Measurements from ENCODE around the gene RGPD3. TPM values are rescaled to one million over a fixed set of nuclear protein-coding genes. Genes with fewer than 3 reads are reported as not detected.
"Not testable (repeated sequence)": the region's sequence is repeated elsewhere in the genome, so short reads cannot be mapped to it uniquely, and the experiment has no call there.

The RGPD3 gene
- total RNA-seq = 1 to 10 TPM in 2 of 6 donors, under 1 TPM in 4; 0.13 to 2.1 (median 0.73) TPM

DNA sequence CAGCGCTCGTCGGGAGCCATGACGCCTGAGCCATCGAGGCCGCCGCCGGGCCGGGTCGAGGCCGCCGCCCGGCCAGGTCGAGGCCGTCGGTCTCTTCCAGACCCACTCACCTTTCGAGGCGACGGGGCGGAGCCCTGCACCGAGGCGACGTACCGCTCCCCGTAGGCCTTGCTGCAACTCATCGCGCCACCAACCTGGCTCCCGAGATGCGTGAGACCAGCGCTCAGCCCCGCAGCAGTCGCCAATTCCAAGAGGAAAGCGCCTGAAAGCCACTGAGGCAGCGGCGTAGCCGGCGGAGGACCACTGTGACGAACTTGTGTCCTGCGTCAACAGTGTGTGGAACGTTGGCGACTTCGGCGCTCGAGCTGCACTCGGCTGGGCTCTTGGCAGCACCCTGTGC is at the start of gene RGPD3:
Gene RGPD3, minus strand, starts transcription at position 307 of the 400 bp plus-strand sequence. Its CDS starts 125 bp downstream, at position 182.
- H3K27me3 ChIP-seq; ATAC-seq (ENCODE audit: low FRiP score in 2 of 2); H3K4me3 ChIP-seq; H3K4me1 ChIP-seq; H3K36me3 ChIP-seq; H3K27ac ChIP-seq; H3K9me3 ChIP-seq: not testable (repeated sequence)
- peak in 1 of 2 donors; percentile 82 for DNase-seq
- 95 to 97% methylated on average over 12 to 44 of the region's 45 CpGs for WGBS, 2 donors

DNA sequence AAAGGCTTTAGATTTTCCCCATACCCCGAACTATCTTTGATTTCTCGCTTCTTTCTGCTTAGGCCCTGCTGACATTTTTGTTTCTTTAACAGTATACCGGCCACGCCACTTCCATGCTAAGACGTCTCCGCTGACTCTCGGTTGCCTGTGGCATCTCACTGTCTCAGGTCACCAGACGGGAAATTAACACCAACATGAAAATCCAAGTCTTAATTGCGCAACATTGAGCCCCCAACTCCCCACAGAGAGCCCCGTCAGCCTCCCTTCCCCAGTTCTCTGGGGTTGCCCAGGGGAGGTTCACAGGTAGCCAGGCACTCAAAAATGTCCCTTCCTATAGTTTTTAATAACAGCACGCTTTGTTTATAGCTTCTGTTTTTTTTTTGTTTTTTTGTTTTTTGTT is 49.1 kb upstream of the RGPD3 start:
- TF ChIP-seq POLR2A (IDR thresholded peaks at IDR 0.05) = no peak
- TF ChIP-seq EP300 (IDR thresholded peaks at IDR 0.05) = no peak
- TF ChIP-seq, protein P1, sequence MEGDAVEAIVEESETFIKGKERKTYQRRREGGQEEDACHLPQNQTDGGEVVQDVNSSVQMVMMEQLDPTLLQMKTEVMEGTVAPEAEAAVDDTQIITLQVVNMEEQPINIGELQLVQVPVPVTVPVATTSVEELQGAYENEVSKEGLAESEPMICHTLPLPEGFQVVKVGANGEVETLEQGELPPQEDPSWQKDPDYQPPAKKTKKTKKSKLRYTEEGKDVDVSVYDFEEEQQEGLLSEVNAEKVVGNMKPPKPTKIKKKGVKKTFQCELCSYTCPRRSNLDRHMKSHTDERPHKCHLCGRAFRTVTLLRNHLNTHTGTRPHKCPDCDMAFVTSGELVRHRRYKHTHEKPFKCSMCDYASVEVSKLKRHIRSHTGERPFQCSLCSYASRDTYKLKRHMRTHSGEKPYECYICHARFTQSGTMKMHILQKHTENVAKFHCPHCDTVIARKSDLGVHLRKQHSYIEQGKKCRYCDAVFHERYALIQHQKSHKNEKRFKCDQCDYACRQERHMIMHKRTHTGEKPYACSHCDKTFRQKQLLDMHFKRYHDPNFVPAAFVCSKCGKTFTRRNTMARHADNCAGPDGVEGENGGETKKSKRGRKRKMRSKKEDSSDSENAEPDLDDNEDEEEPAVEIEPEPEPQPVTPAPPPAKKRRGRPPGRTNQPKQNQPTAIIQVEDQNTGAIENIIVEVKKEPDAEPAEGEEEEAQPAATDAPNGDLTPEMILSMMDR (IDR thresholded peaks at IDR 0.05) = no peak
- no peak for TF ChIP-seq POLR2AphosphoS5 (IDR thresholded peaks at IDR 0.05)

DNA sequence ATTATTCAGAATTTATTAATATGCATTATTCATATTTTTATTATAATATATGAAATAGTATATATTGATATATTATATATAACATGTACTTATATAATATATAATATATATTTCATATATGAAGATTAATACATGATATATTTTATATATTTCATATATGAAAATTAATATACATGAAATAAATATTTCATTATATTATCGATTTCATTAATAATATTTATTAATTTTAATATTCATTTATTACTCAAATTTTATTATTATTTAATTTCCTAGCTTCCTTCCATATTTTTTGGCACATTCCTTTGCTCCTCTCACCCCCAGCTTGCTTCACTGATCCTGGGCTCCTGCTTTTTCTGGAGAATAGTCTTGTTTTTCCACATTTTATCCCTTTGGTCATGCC is 48.7 kb upstream of the RGPD3 start:
- no peak for DNase-seq
- TF ChIP-seq, protein P1 (IDR thresholded peaks at IDR 0.05) = no peak
- TF ChIP-seq EP300 (IDR thresholded peaks at IDR 0.05) (no peak), POLR2A (IDR thresholded peaks at IDR 0.05) (no peak), POLR2AphosphoS5 (IDR thresholded peaks at IDR 0.05) (no peak)
- Histone ChIP-seq H3K27ac (no peak overlapping the region), H3K4me1 (no peaks in the 10 kb centered on the region), H3K4me3 (no peak overlapping the region), H3K36me3 (no peaks in the 10 kb centered on the region), H3K9me3 (no peaks in the 10 kb centered on the region), H3K27me3 (no peaks in the 10 kb centered on the region)
- no peak for ATAC-seq (ENCODE audit: low FRiP score in 2 of 2)
- 94 to 97% methylated on average over 1 of the region's 1 CpG for WGBS, 2 donors

More for the DNA sequence above, 49.1 kb upstream of the RGPD3 start:
- DNase-seq (no peak), ATAC-seq (ENCODE audit: low FRiP score in 2 of 2) (no peak)
- Histone ChIP-seq H3K27me3 (no peaks in the 10 kb centered on the region), H3K4me3 (no peak overlapping the region), H3K36me3 (no peaks in the 10 kb centered on the region), H3K27ac (no peak overlapping the region), H3K4me1 (no peaks in the 10 kb centered on the region), H3K9me3 (no peaks in the 10 kb centered on the region)
- 93 to 94% methylated on average over 11 of the region's 11 CpGs for WGBS, 2 donors

DNA sequence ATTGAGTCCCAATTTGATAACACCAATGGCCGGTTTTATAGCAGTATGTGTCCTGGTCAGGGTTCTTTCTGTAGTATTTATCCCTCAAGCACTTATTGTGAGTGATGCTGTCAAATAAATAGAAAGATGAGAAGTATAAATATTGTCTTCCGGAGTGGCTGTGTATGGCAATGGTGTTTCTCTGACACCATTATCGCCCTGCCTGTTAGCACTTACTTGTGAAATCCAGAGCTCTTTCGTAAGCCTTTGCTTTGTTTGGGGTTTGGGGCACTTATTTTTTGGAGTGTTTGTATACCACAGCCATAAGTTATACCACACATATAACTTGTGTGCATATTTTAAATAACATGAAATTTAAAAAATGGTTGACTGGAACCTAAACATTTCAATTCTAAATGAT is 48.2 kb upstream of the RGPD3 start:
- TF ChIP-seq EP300 (IDR thresholded peaks at IDR 0.05) = no peak
- TF ChIP-seq, protein P1 (IDR thresholded peaks at IDR 0.05) = no peak
- no peak for TF ChIP-seq POLR2A (IDR thresholded peaks at IDR 0.05)
- no peak for TF ChIP-seq POLR2AphosphoS5 (IDR thresholded peaks at IDR 0.05)
- WGBS, 2 donors = 62 to 83% methylated on average over 4 of the region's 4 CpGs
- Histone ChIP-seq H3K36me3 (no peaks in the 10 kb centered on the region), H3K27me3 (no peaks in the 10 kb centered on the region), H3K27ac (no peak overlapping the region), H3K4me3 (no peak overlapping the region), H3K9me3 (no peaks in the 10 kb centered on the region), H3K4me1 (no peaks in the 10 kb centered on the region)
- ATAC-seq (ENCODE audit: low FRiP score in 2 of 2) (no peak), DNase-seq (no peak)

DNA sequence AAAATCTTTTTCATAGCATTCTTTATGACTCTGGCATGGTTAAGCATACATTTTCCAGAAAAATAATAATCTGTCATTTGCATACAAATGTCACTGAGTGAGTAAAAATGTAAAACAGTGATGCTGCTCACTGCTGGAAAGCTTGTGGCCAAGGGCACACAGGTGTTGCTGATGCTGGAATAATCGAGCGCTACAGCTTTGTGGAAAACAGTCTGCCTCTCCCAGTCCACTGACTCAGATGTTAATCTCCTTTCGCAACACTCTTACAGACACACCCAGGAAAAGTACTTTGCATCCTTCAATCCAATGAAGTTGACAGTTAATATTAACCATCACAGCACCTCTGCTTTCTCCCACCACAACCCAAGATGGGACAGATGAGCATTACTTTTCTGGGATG is 46.6 kb upstream of the RGPD3 start:
- H3K27ac ChIP-seq, H3K27me3 ChIP-seq, H3K4me3 ChIP-seq, DNase-seq, H3K4me1 ChIP-seq, H3K9me3 ChIP-seq, H3K36me3 ChIP-seq: not testable (repeated sequence)
- ATAC-seq (ENCODE audit: low FRiP score in 2 of 2) = peak in 1 of 2 donors; percentile 38
- 68 to 86% methylated on average over 1 to 3 of the region's 3 CpGs for WGBS, 2 donors

DNA sequence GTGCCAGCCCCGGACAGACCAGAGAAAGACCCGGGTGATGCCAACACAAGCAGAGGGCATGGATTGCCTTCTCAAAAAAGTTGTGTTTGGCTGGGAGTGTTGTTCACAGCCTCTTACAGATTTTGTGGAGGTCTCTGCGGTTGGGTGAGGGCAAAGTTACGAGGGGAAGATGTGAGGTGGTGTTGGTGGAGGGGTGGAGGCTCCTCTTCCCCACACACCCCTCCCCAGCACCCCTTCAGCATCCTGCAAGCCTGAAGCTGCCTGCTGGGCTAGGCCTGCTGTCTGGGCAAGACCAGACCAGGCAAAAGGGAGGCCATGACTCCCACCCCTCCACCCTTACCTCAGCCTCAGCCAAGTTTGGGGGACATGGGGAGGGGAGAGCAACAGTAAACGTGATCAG is 45.2 kb upstream of the RGPD3 start:
- not testable (repeated sequence) for H3K27ac ChIP-seq

DNA sequence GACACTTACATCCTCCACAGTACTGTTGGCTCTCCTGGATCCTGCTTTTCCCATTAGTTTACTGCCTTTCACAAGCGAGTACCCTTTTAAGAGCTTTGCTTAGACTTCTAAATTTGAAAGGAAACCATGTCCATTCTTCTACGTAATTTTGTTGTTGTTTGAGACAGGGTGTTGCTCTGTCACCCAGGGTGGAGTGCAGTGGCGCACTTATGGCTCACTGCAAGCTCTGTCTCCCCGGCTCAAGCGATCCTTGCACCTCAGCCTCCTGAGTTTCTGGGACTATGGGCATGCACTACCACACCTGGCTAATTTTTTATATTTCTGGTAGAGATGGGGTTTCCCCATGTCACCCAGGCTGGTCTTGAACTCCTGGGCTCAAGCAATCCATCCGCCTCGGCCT is 43.7 kb upstream of the RGPD3 start:
- H3K36me3 ChIP-seq, DNase-seq, H3K27me3 ChIP-seq, H3K9me3 ChIP-seq, H3K4me1 ChIP-seq, H3K4me3 ChIP-seq: not testable (repeated sequence)
- WGBS, 2 donors = 73 to 83% methylated on average over 7 of the region's 7 CpGs
- H3K27ac ChIP-seq = peak overlapping the region in 1 of 4 donors; percentile 40
- ATAC-seq (ENCODE audit: low FRiP score in 2 of 2) = peak in 1 of 2 donors; percentile 61

More for the DNA sequence above, 45.2 kb upstream of the RGPD3 start:
- not testable (repeated sequence) for DNase-seq, H3K4me1 ChIP-seq, H3K9me3 ChIP-seq, H3K27me3 ChIP-seq, H3K36me3 ChIP-seq, H3K4me3 ChIP-seq
- ATAC-seq (ENCODE audit: low FRiP score in 2 of 2) = peak in 1 of 2 donors; percentile 20
- 73% methylated on average over 4 of the region's 5 CpGs; no CpG with 5 or more reads in 1 of the 2 donors for WGBS, 2 donors
